Esophagus squamous epithelium (tissue), 5 donors: ENCODE measurements around the gene EIPR1. TPM values are rescaled to one million over a fixed set of nuclear protein-coding genes. Genes with fewer than 3 reads are reported as not detected.

ENCODE experiments used
- DNase-seq: peaks from one replicate; lab custom pipeline; 2025; lab: John Stamatoyannopoulos, UW
- H3K27ac ChIP-seq, 4 donors: fragments of 200-600 bp; sonication (generic); one replicate each; pipeline ENCODE4 v1.5.1; 2016 to 2019; ENCODE audit warnings: mild to moderate bottlenecking in 1 of 4
- H3K27me3 ChIP-seq, 4 donors: fragments of 200-600 bp; sonication (generic); 1 replicate in 3 of 4; 2 replicates in 1 of 4; pipeline versions ENCODE4 v1.5.1 to v1.6.0; 2017 to 2021; ENCODE audit warnings: antibody characterized with exemption in 1 of 4
- H3K36me3 ChIP-seq, 3 donors: fragments of 200-600 bp; sonication (generic); one replicate each; pipeline ENCODE4 v1.5.1; 2016 to 2019
- H3K4me1 ChIP-seq, 3 donors: fragments of 200-600 bp; sonication (generic); one replicate each; pipeline ENCODE4 v1.5.1; 2017 to 2019
- H3K4me3 ChIP-seq, 4 donors: fragments of 200-600 bp; sonication (generic); 1 replicate in 3 of 4; 2 replicates in 1 of 4; pipeline ENCODE4 v1.5.1; 2016 to 2019; ENCODE audit warnings: mild to moderate bottlenecking in 2 of 4, moderate library complexity in 1 of 4
- H3K9me3 ChIP-seq, 3 donors: fragments of 200-600 bp; sonication (generic); one replicate each; pipeline ENCODE4 v1.5.1; 2016 to 2019
- POLR2A ChIP-seq, 4 donors: fragments of 450-650 bp; IDR thresholded peaks; one replicate each; pipeline ENCODE4 v1.6.1; 2017; ENCODE audit warnings: antibody characterized with exemption in 4 of 4, mild to moderate bottlenecking in 4 of 4, moderate library complexity in 3 of 4
- WGBS, 2 donors: methylation state at CpG; one replicate each; pipeline ENCODE4 v1.1.5; 2018; 5-methylcytosine and 5-hydroxymethylcytosine counted together
- intact Hi-C: fragments of 100-400 bp; cut with DNase I; formaldehyde crosslinking; loops from one replicate; pipeline ENCODE4 v1.15.0; 2022
- total RNA-seq, 4 donors: library from RNA; depleted of rRNA; stranded (reverse); fragments of >200 nt; gene quantifications; one replicate each; pipeline ENCODE4 v1.1.0, GENCODE V29; 2016
- TF ChIP-seq, protein P1 (sequence below), 6 experiments: fragments of 450-650 bp in 4 of 6; fragments of 200-600 bp in 2 of 6; sonication (generic) in 2 of 6; IDR thresholded peaks; one replicate each; pipeline ENCODE4 v1.5.1; 2016 to 2019; ENCODE audit warnings: antibody characterized with exemption in 6 of 6, mild to moderate bottlenecking in 4 of 6, moderate library complexity in 4 of 6
- donor health status: DM: yes; HTN: yes; CAD: no.

The EIPR1 gene
- total RNA-seq, 4 donors from 2014 or later: 27.3 to 50.6 (median 31.9) TPM

- TF ChIP-seq POLR2A (IDR thresholded peaks at IDR 0.05): no peak
- TF ChIP-seq, protein P1, sequence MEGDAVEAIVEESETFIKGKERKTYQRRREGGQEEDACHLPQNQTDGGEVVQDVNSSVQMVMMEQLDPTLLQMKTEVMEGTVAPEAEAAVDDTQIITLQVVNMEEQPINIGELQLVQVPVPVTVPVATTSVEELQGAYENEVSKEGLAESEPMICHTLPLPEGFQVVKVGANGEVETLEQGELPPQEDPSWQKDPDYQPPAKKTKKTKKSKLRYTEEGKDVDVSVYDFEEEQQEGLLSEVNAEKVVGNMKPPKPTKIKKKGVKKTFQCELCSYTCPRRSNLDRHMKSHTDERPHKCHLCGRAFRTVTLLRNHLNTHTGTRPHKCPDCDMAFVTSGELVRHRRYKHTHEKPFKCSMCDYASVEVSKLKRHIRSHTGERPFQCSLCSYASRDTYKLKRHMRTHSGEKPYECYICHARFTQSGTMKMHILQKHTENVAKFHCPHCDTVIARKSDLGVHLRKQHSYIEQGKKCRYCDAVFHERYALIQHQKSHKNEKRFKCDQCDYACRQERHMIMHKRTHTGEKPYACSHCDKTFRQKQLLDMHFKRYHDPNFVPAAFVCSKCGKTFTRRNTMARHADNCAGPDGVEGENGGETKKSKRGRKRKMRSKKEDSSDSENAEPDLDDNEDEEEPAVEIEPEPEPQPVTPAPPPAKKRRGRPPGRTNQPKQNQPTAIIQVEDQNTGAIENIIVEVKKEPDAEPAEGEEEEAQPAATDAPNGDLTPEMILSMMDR (IDR thresholded peaks at IDR 0.05): no peak
- H3K9me3 ChIP-seq: no peaks in the 10 kb centered on the region
- no peaks in the 10 kb centered on the region for H3K27me3 ChIP-seq
- H3K36me3 ChIP-seq: peaks cover 0 to 66% (median 8%) of the 10 kb centered on the region in 3 donors
- no peak overlapping the region for H3K27ac ChIP-seq
- H3K4me1 ChIP-seq: no peaks in the 10 kb centered on the region
- DNase-seq: no peak
- no peak overlapping the region for H3K4me3 ChIP-seq
- WGBS, 2 donors: 80 to 83% methylated on average over 9 to 16 of the region's 24 CpGs
- intact Hi-C loops: no loop called here
Observed at GRCh38 chr2:3334392-3335345, 42.9 kb downstream of the EIPR1 start.

GRCh38 chr2:3332133-3332532, 45.5 kb downstream of the EIPR1 start:
- TF ChIP-seq, protein P1 (IDR thresholded peaks at IDR 0.05): no peak
- TF ChIP-seq POLR2A (IDR thresholded peaks at IDR 0.05): no peak
- Histone ChIP-seq H3K27me3 (no peaks in the 10 kb centered on the region), H3K4me3 (no peak overlapping the region), H3K36me3 (peaks cover 0 to 62% (median 8%) of the 10 kb centered on the region in 3 donors), H3K9me3 (no peaks in the 10 kb centered on the region), H3K27ac (no peak overlapping the region), H3K4me1 (no peaks in the 10 kb centered on the region)
- WGBS, 2 donors: 85 to 86% methylated on average over 8 of the region's 8 CpGs
- no peak for DNase-seq
- intact Hi-C loops: no loop called here

DNA sequence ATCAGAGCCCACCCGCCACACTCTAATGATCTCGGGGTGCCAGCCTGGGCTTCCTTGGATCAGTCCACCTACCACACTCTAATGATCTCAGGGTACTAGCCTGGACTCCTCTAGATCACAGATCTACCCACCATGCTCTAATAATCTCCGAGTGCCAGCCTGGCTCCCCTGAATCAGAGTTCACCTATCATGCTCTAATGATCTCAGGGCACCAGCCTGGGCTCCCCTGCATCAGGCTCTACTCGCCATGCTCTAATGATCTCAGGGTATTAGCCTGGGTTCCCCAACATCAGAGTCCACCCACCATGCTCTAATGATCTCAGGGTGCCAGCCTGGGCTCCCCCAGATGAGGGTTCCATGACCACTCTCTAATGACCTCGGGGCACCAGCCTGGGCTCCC, 48.1 kb downstream of the EIPR1 start:
- Histone ChIP-seq H3K27ac (no peak overlapping the region), H3K27me3 (no peaks in the 10 kb centered on the region), H3K36me3 (peaks cover 0 to 50% (median 8%) of the 10 kb centered on the region in 3 donors), H3K4me1 (no peaks in the 10 kb centered on the region), H3K4me3 (no peak overlapping the region), H3K9me3 (no peaks in the 10 kb centered on the region)
- TF ChIP-seq, protein P1 (IDR thresholded peaks at IDR 0.05): no peak
- TF ChIP-seq POLR2A (IDR thresholded peaks at IDR 0.05): no peak
- DNase-seq: no peak
- 95 to 100% methylated on average over 5 of the region's 5 CpGs for WGBS, 2 donors
- intact Hi-C loops: no loop called here

GRCh38 chr2:3326871-3327270, 50.7 kb downstream of the EIPR1 start:
- no peak for DNase-seq
- H3K27me3 ChIP-seq: no peaks in the 10 kb centered on the region
- H3K9me3 ChIP-seq: no peaks in the 10 kb centered on the region
- H3K27ac ChIP-seq: no peak overlapping the region
- H3K4me1 ChIP-seq: no peaks in the 10 kb centered on the region
- WGBS, 2 donors: 80 to 92% methylated on average over 8 to 13 of the region's 15 CpGs
- no peak for TF ChIP-seq POLR2A (IDR thresholded peaks at IDR 0.05)
- TF ChIP-seq, protein P1 (IDR thresholded peaks at IDR 0.05): no peak
- H3K36me3 ChIP-seq: peaks cover 0 to 39% (median 0%) of the 10 kb centered on the region in 3 donors
- H3K4me3 ChIP-seq: no peak overlapping the region
- intact Hi-C loops: no loop called here

DNA sequence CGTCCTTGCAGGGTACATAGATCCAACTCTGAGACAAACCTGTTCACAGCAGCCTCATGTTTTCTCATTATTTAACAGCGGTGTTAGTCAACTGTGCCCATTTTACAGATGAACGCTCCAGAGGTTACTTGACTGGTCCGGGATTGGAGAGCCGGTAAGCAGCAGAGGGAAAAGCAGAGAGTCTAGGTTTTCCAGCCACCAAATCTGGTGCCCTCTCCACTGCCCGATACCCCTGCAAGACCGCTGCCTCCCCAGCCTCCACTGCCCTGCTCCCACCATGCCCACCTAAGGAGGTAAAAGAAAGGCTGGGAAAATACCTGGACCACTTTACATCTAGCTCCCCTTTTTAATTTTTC, 51.5 kb downstream of the EIPR1 start:
- Histone ChIP-seq H3K27ac (no peak overlapping the region), H3K9me3 (no peaks in the 10 kb centered on the region), H3K4me1 (no peaks in the 10 kb centered on the region), H3K4me3 (no peak overlapping the region), H3K27me3 (no peaks in the 10 kb centered on the region), H3K36me3 (peaks cover 0 to 39% (median 0%) of the 10 kb centered on the region in 3 donors)
- WGBS, 2 donors: 87 to 100% methylated on average over 3 to 7 of the region's 7 CpGs
- DNase-seq: no peak
- TF ChIP-seq, protein P1 (IDR thresholded peaks at IDR 0.05): no peak
- TF ChIP-seq POLR2A (IDR thresholded peaks at IDR 0.05): no peak
- intact Hi-C loops: no loop called here
